ENCODE measurements around the gene ENG.
A peak's percentile ranks its signal among the peaks of the same experiment; 100 is the strongest.

Gene ENG

GRCh38 chr9:127816362-127816725, 38.1 kb downstream of the ENG start (continued):
- TF ChIP-seq ZSCAN16 (tag by site-specific recombination; IDR thresholded peaks at IDR 0.05) = no peak
- no peak for TF ChIP-seq ZBTB10 (tag by site-specific recombination; IDR thresholded peaks at IDR 0.05)

- H3K4me1 ChIP-seq (ENCODE audit: control insufficient read depth, insufficient read depth, low read length) = no peaks in the 10 kb centered on the region
- no peaks in the 10 kb centered on the region for H3K9me3 ChIP-seq (ENCODE audit: control insufficient read depth, insufficient read depth, low read depth, low read length)
- H3K4me3 ChIP-seq (ENCODE audit: low read depth, low read length) = no peak overlapping the region
- H3K27ac ChIP-seq (ENCODE audit: extremely low read depth, low read depth, low read length) = no peak overlapping the region
- H3K36me3 ChIP-seq (ENCODE audit: control insufficient read depth in 2 of 2, insufficient read depth in 1 of 2, low read length in 2 of 2) = peaks cover 0 to 37% of the 10 kb centered on the region in 2 experiments; a peak in 2 of 3 replicates
- ChIA-PET CTCF (interaction anchor here (0.7 kb wide), 1 partner anchor 19 kb away, joined by 3 read pairs; no protein-coding TSS in a partner anchor), POLR2A (interaction anchor here (0.6 kb wide), 1 partner anchor 89 kb away, joined by 5 read pairs; no protein-coding TSS in a partner anchor)
- TF ChIP-seq ELK4 (IDR thresholded peaks at IDR 0.05; ENCODE audit: borderline replicate concordance, low read depth, low read length) = no peak
- 0 out of 2 replicates have a peak, but pooled peaks have one; percentile 12 for TF ChIP-seq PRDM10 (tag by site-specific recombination; IDR thresholded peaks at IDR 0.05)
- TF ChIP-seq ZNF114 (tag by site-specific recombination; IDR thresholded peaks at IDR 0.05) = no peak
- peak; percentile 41 for TF ChIP-seq ZIC2 (tag by site-specific recombination; IDR thresholded peaks at IDR 0.05)
Measured at GRCh38 chr9:127815512-127816361, 38.7 kb downstream of the ENG start.

- ChIA-PET CTCF (interaction anchor here (0.7 to 1.0 kb wide), 2 partner anchors 9 to 19 kb away, joined by 3 read pairs; no protein-coding TSS in a partner anchor), POLR2A (no interaction called here)
- Histone ChIP-seq H3K4me3 (ENCODE audit: low read depth, low read length) (no peak overlapping the region), H3K36me3 (ENCODE audit: control insufficient read depth in 2 of 2, insufficient read depth in 1 of 2, low read length in 2 of 2) (peaks cover 0 to 45% of the 10 kb centered on the region in 2 experiments; a peak in 2 of 3 replicates), H3K9me3 (ENCODE audit: control insufficient read depth, insufficient read depth, low read depth, low read length) (no peaks in the 10 kb centered on the region), H3K4me1 (ENCODE audit: control insufficient read depth, insufficient read depth, low read length) (no peaks in the 10 kb centered on the region), H3K27ac (ENCODE audit: extremely low read depth, low read depth, low read length) (no peak overlapping the region)
- TF ChIP-seq HIC1 (tag by site-specific recombination; IDR thresholded peaks at IDR 0.05) (no peak), PRDM4 (tag by site-specific recombination; IDR thresholded peaks at IDR 0.05) (peak; percentile 59; the same call in 1 of the 2 replicates), ZIC2 (tag by site-specific recombination; IDR thresholded peaks at IDR 0.05) (peak; percentile 39; the same call in 1 of the 2 replicates), ZNF302 (tag by site-specific recombination; IDR thresholded peaks at IDR 0.05; ENCODE audit: low read depth) (no peak), ZNF776 (tag by site-specific recombination; IDR thresholded peaks at IDR 0.05; ENCODE audit: borderline replicate concordance) (no peak), ZNF214 (tag by site-specific recombination; IDR thresholded peaks at IDR 0.05; ENCODE audit: borderline replicate concordance) (no peak), FEZF1 (tag by site-specific recombination; IDR thresholded peaks at IDR 0.05) (no peak), ZSCAN16 (tag by site-specific recombination; IDR thresholded peaks at IDR 0.05) (no peak)
Measured at GRCh38 chr9:127814619-127815511, 39.6 kb downstream of the ENG start.

Measured in HEK293 (cell line).